ENCODE results near the gene MRC1. TPM values are rescaled to one million over a fixed set of nuclear protein-coding genes. Genes with fewer than 3 reads are reported as not detected.

Gene MRC1
- total and polyA plus RNA-seq, 2 experiments from 2014 or later = not detected

DNA sequence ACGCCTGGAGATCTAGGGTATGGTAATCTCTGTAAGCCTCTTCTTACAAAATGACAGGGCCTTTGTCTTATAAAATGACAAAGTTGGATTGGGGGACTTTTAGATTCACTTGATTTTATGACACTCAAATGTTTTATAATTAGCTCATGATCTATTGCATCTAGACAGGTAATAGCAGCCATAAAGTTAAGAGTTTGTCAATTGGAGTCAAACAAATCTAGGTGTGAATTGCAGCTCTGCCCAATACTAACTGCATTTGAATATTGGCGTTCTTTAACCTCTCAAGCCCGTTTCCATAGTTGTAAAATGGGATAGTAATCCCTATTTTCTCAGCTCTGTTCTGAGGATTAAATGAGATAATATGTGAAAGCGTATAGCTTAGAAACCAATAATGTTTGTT, 14.1 kb upstream of the MRC1 start (continued):
- TF ChIP-seq JUNB (IDR thresholded peaks at IDR 0.05; ENCODE audit: unreplicated experiment) = no peak
- TF ChIP-seq, protein P1, sequence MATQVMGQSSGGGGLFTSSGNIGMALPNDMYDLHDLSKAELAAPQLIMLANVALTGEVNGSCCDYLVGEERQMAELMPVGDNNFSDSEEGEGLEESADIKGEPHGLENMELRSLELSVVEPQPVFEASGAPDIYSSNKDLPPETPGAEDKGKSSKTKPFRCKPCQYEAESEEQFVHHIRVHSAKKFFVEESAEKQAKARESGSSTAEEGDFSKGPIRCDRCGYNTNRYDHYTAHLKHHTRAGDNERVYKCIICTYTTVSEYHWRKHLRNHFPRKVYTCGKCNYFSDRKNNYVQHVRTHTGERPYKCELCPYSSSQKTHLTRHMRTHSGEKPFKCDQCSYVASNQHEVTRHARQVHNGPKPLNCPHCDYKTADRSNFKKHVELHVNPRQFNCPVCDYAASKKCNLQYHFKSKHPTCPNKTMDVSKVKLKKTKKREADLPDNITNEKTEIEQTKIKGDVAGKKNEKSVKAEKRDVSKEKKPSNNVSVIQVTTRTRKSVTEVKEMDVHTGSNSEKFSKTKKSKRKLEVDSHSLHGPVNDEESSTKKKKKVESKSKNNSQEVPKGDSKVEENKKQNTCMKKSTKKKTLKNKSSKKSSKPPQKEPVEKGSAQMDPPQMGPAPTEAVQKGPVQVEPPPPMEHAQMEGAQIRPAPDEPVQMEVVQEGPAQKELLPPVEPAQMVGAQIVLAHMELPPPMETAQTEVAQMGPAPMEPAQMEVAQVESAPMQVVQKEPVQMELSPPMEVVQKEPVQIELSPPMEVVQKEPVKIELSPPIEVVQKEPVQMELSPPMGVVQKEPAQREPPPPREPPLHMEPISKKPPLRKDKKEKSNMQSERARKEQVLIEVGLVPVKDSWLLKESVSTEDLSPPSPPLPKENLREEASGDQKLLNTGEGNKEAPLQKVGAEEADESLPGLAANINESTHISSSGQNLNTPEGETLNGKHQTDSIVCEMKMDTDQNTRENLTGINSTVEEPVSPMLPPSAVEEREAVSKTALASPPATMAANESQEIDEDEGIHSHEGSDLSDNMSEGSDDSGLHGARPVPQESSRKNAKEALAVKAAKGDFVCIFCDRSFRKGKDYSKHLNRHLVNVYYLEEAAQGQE (IDR thresholded peaks at IDR 0.05; ENCODE audit: unreplicated experiment) = no peak

DNA sequence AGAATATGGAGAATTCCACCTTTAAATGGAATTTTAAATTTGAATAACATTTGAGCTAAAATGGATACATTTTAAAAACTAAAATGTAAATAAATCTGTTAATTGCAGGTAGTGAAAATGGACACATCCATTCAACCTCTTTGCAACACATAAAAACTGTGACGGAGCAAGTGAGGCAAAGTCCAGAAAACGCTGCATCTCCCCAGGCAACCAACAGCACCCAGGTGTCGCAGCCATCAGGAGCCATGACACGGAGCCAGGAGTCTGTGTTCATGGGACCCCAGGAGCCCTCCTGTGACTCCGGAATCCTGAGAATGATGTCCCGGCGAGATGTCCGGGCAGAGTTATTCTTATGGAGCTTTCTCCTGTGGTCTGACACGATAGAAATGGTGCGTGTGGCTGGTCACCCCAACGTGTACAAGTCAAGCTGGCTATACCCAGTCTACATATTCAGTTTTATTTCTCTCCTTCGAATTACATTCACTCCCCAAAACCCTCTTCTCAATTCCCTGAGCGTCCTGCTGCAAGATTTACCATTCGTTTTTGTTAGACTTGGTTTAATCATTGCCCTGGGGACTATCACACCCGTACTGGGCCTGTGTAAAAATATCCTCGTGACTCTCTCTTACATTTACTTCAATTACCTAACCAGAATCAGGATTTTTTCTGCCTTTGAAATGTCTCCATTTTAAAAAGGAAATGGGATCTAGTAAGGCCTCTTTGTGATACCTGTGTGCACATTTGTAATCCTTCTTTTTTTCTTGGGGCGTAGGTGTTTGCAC, 13.1 kb upstream of the MRC1 start:
- no peak for ATAC-seq
- H3F3A ChIP-seq (replicated peaks; ENCODE audit: low read depth) = no peaks in the 10 kb centered on the region
- Mint-ChIP-seq H3K4me3 (no peak overlapping the region), H3K9me3 (peaks cover 13% of the 10 kb centered on the region), H3K4me1 (no peaks in the 10 kb centered on the region), H3K27me3 (ENCODE audit: insufficient read depth, low read depth, poor library complexity) (no peaks in the 10 kb centered on the region), H3K36me3 (ENCODE audit: low read depth) (peaks cover 10% of the 10 kb centered on the region; the same call in 2 of the 3 replicates), H3K27ac (no peak overlapping the region)
- no peak for DNase-seq (ENCODE audit: low spot score)
- H4K20me1 ChIP-seq (replicated peaks; ENCODE audit: insufficient read depth) = no peaks in the 10 kb centered on the region
- no peak overlapping the region for H2AFZ ChIP-seq
- no peaks in the 10 kb centered on the region for H3K36me3 ChIP-seq (ENCODE audit: insufficient read depth)
- H3K79me2 ChIP-seq (replicated peaks; ENCODE audit: insufficient read depth) = no peaks in the 10 kb centered on the region
- H3K4me1 ChIP-seq (ENCODE audit: insufficient read depth) = no peaks in the 10 kb centered on the region
- H3K4me2 ChIP-seq = no peak overlapping the region
- no peak overlapping the region for H3K27ac ChIP-seq (ENCODE audit: low read depth)
- no peaks in the 10 kb centered on the region for H3K27me3 ChIP-seq (ENCODE audit: insufficient read depth)
- H3K9me2 ChIP-seq (ENCODE audit: insufficient read depth) = no peaks in the 10 kb centered on the region
- no peak overlapping the region for H3K4me3 ChIP-seq
- TF ChIP-seq JUNB (IDR thresholded peaks at IDR 0.05; ENCODE audit: unreplicated experiment) (no peak), CREB1 (CRISPR knock-in tag; IDR thresholded peaks at IDR 0.05; ENCODE audit: low read depth) (no peak), EZH2phosphoT487 (IDR thresholded peaks at IDR 0.05; ENCODE audit: unreplicated experiment) (no peak), ZNF331 (CRISPR knock-in tag; IDR thresholded peaks at IDR 0.05; ENCODE audit: low read depth) (no peak), EZH2 (IDR thresholded peaks at IDR 0.05; ENCODE audit: low read depth, unreplicated experiment) (no peak), POLR2AphosphoS5 (IDR thresholded peaks at IDR 0.05; ENCODE audit: low read depth) (no peak), STAT1 (IDR thresholded peaks at IDR 0.05; ENCODE audit: unreplicated experiment) (no peak), CTCF (conservative IDR thresholded peaks at IDR 0.05; ENCODE audit: low read depth in 2 of 2) (no peak), ZNF114 (CRISPR knock-in tag; IDR thresholded peaks at IDR 0.05) (no peak), NANOG (IDR thresholded peaks at IDR 0.05; ENCODE audit: borderline replicate concordance) (no peak)
- TF ChIP-seq, protein P2, sequence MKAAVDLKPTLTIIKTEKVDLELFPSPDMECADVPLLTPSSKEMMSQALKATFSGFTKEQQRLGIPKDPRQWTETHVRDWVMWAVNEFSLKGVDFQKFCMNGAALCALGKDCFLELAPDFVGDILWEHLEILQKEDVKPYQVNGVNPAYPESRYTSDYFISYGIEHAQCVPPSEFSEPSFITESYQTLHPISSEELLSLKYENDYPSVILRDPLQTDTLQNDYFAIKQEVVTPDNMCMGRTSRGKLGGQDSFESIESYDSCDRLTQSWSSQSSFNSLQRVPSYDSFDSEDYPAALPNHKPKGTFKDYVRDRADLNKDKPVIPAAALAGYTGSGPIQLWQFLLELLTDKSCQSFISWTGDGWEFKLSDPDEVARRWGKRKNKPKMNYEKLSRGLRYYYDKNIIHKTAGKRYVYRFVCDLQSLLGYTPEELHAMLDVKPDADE (IDR thresholded peaks at IDR 0.05) = no peak
- TF ChIP-seq, protein P1 (IDR thresholded peaks at IDR 0.05; ENCODE audit: unreplicated experiment) = no peak

All from GM23338 (cell line).